Thoracic aorta (tissue), 2 donors: ENCODE measurements around the gene CERS4. TPM values are rescaled to one million over a fixed set of nuclear protein-coding genes. Genes with fewer than 3 reads are reported as not detected.
"Not testable (repeated sequence)": the region's sequence is repeated elsewhere in the genome, so short reads cannot be mapped to it uniquely, and the experiment has no call there.

ENCODE experiments used
- ATAC-seq: fragments of 150-250 bp; one replicate; pipeline ENCODE4 v1.8.0; 2017; ENCODE audit warnings: low read depth; ENCODE audit not compliant: insufficient number of reproducible peaks, low FRiP score
- DNase-seq: peaks from one replicate; pipeline ENCODE4 v3.0.0-alpha.2; 2020; ENCODE audit warnings: low spot score
- H3K27ac ChIP-seq, 2 donors: fragments of 200-600 bp; sonication (generic); 1 replicate in 1 of 2; 2 replicates in 1 of 2; pipeline ENCODE4 v1.5.1; 2016; ENCODE audit warnings: mild to moderate bottlenecking in 2 of 2, moderate library complexity in 2 of 2
- H3K27me3 ChIP-seq: fragments of 200-600 bp; sonication (generic); replicated peaks from 2 replicates; pipeline ENCODE4 v1.6.0; 2016; ENCODE audit warnings: mild to moderate bottlenecking; ENCODE audit not compliant: insufficient read depth
- H3K36me3 ChIP-seq: fragments of 200-600 bp; sonication (generic); one replicate; pipeline ENCODE4 v1.5.1; 2016
- H3K4me1 ChIP-seq, 2 donors: fragments of 200-600 bp; sonication (generic); 1 replicate in 1 of 2; 2 replicates in 1 of 2; pipeline versions ENCODE4 v1.5.1 to v1.6.0; 2016; ENCODE audit warnings: low read depth in 2 of 2, mild to moderate bottlenecking in 1 of 2; ENCODE audit not compliant: control insufficient read depth in 1 of 2
- H3K4me3 ChIP-seq: fragments of 200-600 bp; sonication (generic); 2 replicates; pipeline ENCODE4 v1.5.1; 2016; ENCODE audit warnings: mild to moderate bottlenecking
- H3K9me3 ChIP-seq: fragments of 200-600 bp; sonication (generic); 2 replicates; pipeline ENCODE4 v1.5.1; 2016
- total RNA-seq, 2 donors: library from RNA; depleted of rRNA; stranded (reverse); fragments of >200 nt; gene quantifications; one replicate each; pipeline versions ENCODE4 v1.1.0 to v1.2.3, GENCODE V29; 2016
- TF ChIP-seq, protein P1 (sequence below): fragments of 200-600 bp; sonication (generic); IDR thresholded peaks from one replicate; pipeline ENCODE4 v1.5.1; 2019; ENCODE audit warnings: antibody characterized with exemption

The CERS4 gene
- total RNA-seq, 2 donors from 2014 or later = 21.9 to 29.7 TPM

DNA sequence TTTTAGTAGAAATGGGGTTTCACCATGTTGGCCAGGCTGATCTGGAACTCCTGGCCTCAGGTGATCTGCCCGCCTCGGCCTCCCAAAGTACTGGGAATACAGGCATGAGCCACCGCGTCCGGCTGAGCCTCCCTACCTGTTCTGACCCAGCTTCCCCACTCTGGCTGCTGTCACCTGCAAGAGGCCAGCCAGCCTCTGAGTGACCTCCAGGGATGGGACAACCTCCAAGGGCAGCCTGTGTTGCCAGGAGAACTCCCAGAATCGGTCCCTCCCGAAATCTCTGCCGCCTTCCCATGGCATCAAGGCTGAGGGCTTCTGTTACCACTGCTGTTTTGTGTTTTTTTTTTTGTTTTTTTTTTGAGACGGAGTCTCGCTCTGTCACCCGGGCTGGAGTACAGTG lies 11.3 kb downstream of the CERS4 start:
- TF ChIP-seq, protein P1, sequence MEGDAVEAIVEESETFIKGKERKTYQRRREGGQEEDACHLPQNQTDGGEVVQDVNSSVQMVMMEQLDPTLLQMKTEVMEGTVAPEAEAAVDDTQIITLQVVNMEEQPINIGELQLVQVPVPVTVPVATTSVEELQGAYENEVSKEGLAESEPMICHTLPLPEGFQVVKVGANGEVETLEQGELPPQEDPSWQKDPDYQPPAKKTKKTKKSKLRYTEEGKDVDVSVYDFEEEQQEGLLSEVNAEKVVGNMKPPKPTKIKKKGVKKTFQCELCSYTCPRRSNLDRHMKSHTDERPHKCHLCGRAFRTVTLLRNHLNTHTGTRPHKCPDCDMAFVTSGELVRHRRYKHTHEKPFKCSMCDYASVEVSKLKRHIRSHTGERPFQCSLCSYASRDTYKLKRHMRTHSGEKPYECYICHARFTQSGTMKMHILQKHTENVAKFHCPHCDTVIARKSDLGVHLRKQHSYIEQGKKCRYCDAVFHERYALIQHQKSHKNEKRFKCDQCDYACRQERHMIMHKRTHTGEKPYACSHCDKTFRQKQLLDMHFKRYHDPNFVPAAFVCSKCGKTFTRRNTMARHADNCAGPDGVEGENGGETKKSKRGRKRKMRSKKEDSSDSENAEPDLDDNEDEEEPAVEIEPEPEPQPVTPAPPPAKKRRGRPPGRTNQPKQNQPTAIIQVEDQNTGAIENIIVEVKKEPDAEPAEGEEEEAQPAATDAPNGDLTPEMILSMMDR = no peak
- no peak overlapping the region for H3K4me3 ChIP-seq
- DNase-seq = no peak
- no peaks in the 10 kb centered on the region for H3K36me3 ChIP-seq
- no peak overlapping the region for H3K27ac ChIP-seq
- H3K4me1 ChIP-seq = no peaks in the 10 kb centered on the region
- ATAC-seq = no peak
- H3K27me3 ChIP-seq = no peaks in the 10 kb centered on the region
- no peaks in the 10 kb centered on the region for H3K9me3 ChIP-seq

DNA sequence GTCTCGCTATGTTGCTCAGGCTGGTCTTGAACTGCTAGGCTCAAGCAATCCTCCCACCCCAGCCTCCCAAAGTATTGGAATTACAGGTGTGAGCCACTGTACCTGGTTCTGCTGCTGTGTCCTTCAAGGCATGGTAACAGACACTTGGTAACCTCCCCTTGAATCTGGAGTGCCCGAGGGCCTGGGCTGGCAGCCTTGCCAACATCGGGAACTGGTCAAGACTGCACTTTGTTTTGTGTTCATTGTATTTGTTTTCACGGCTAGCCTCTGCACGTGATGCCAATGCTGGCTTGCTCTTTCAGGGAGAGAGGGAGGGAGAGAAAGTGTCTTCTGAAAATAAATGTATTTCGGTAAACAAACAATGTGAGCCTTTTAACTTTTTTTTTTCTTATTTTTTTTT lies 12.0 kb downstream of the CERS4 start:
- Histone ChIP-seq H3K4me1 (no peaks in the 10 kb centered on the region), H3K27ac (no peak overlapping the region), H3K27me3 (no peaks in the 10 kb centered on the region), H3K36me3 (no peaks in the 10 kb centered on the region), H3K4me3 (no peak overlapping the region), H3K9me3 (no peaks in the 10 kb centered on the region)
- ATAC-seq (no peak), DNase-seq (no peak)
- TF ChIP-seq, protein P1 = no peak

DNA sequence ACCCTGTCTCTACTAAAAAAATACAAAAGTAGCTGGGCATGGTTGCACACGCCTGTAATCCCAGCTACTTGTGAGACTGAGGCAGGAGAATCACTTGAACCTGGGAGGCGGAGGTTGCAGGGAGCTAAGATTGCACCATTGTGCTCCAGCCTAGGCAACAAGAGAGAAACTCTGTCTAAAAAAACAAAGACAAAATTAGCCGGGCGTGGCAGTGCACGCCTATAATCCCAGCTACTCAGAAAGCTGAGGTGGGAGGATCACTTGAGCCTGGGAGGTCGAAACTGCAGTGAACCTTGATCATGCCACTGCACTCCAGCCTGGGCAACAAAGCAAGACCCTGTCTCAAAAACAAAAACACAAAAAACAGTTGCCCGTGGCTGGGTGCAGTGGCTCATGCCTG lies 14.3 kb downstream of the CERS4 start:
- H3K27me3 ChIP-seq, H3K4me1 ChIP-seq, ATAC-seq, DNase-seq, H3K4me3 ChIP-seq, H3K27ac ChIP-seq, H3K36me3 ChIP-seq, H3K9me3 ChIP-seq: not testable (repeated sequence)

DNA sequence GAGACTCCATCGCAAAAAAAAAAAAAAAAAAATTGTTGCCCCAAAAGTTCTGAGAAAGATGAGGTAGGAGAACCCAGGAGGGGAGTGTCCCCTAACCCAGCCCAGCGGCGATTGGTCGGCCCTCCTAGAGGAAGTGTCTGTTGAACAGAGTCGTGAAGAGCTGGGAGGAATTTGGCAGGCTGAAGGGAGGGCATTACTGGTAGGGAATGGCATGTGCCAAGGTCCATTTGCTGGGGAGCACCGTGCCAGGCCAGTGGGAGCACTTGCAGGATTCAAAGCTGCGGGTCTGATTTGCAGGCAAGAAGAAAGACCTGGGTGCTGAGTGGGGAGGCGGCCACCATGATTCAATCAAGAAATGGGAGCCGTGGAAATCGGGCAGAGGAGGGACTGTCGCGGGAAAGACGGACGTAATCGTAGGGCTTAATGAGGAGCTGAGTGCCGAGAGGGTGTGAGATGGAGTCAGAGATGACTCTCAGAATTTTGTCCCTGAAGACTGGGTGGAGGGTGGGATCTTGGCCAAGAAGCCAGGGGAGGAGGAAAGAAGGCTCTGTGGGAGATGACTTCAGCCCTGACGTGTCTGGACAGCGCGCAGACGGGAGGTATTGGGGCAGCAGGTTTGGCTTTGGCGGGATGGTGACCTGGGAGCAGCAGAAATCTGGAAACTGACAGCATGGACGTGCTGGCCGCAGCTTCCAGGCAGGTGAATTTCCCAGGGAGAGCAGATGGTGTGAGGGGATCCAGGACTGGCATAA lies 15.4 kb downstream of the CERS4 start:
- TF ChIP-seq, protein P1 = no peak
- Histone ChIP-seq H3K4me1 (no peaks in the 10 kb centered on the region), H3K9me3 (no peaks in the 10 kb centered on the region), H3K27me3 (no peaks in the 10 kb centered on the region), H3K36me3 (no peaks in the 10 kb centered on the region), H3K4me3 (no peak overlapping the region), H3K27ac (no peak overlapping the region)
- no peak for ATAC-seq
- DNase-seq = no peak

DNA sequence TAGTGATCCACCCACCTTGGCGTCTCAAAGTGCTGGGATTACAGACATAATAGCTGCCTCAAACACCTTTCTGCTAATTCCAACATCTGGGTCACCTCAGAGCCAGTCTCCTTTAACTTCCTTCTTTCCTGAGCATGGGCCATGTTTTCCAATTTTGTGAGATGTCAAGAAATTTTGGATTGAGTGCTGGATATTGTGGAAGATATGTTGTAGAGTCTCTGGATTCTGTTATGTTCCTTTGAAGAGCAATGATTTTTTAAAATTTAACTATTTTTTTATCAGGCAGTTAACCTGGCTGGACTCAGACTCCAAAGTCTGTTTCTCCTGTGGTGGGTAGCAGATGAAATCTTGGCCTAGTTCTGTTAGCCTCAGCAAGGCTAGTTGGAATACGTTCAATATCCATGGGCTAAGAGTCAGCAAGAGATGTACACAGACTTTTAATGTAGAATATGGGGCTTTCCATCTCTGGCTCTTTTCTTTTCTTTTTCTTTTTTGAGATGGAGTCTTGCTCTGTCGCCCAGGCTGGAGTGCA lies 22.0 kb downstream of the CERS4 start:
- Histone ChIP-seq H3K4me1 (no peaks in the 10 kb centered on the region), H3K4me3 (no peak overlapping the region), H3K9me3 (no peaks in the 10 kb centered on the region), H3K27ac (no peak overlapping the region), H3K36me3 (no peaks in the 10 kb centered on the region), H3K27me3 (no peaks in the 10 kb centered on the region)
- TF ChIP-seq, protein P1 = no peak
- ATAC-seq (no peak), DNase-seq (no peak)

DNA sequence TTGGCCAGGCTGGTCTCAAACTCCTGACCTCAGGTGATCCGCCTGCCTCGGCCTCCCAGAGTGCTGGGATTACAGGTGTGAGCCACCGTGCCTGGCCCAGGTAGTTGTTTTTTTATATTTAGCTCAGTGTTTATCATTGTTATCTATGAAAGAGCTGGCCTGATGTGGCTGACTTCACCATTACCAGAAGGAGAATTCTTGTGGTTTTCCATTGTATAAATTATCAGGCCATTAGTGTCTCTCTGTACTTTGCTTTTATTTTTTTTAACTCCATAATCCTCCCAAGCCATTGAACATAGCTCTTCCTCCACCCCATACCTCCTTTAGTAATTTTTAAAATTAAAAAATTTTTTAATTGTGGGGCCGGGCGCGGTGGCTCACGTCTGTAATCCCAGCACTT lies 24.2 kb downstream of the CERS4 start:
- Histone ChIP-seq H3K4me3 (no peak overlapping the region), H3K27me3 (no peaks in the 10 kb centered on the region), H3K9me3 (no peaks in the 10 kb centered on the region), H3K36me3 (no peaks in the 10 kb centered on the region), H3K27ac (no peak overlapping the region), H3K4me1 (no peaks in the 10 kb centered on the region)
- no peak for ATAC-seq
- TF ChIP-seq, protein P1 = no peak
- DNase-seq = no peak
